Nephron (organoid): ENCODE data around the gene POLR3E.

ENCODE experiments used
- H3K27ac Mint-ChIP-seq, 3 experiments: 2 replicates each; pipeline ENCODE4 v1.8.0; 2020; ENCODE audit warnings: mixed read lengths in 3 of 3, mild to moderate bottlenecking in 2 of 3, moderate library complexity in 1 of 3
- H3K27me3 Mint-ChIP-seq: 2 replicates; pipeline ENCODE4 v1.8.0; 2021; ENCODE audit warnings: low read depth, mild to moderate bottlenecking, moderate library complexity, mixed read lengths
- H3K36me3 Mint-ChIP-seq: 2 replicates; pipeline ENCODE4 v1.8.0; 2020; ENCODE audit warnings: low read depth, mixed read lengths
- H3K4me1 Mint-ChIP-seq: 2 replicates; pipeline ENCODE4 v1.8.0; 2020; ENCODE audit warnings: mixed read lengths
- H3K4me3 Mint-ChIP-seq, 3 experiments: 2 replicates each; pipeline ENCODE4 v1.8.0; 2020; ENCODE audit warnings: mild to moderate bottlenecking in 3 of 3, mixed read lengths in 3 of 3, moderate library complexity in 2 of 3
- H3K9me3 Mint-ChIP-seq: 2 replicates; pipeline ENCODE4 v1.8.0; 2020; ENCODE audit warnings: mixed read lengths
- TF ChIP-seq, protein P1 (sequence below), 3 experiments: fragments of 200-600 bp; sonication (generic); IDR thresholded peaks; one replicate each; pipeline ENCODE4 v1.5.0; 2021; ENCODE audit warnings: antibody characterized with exemption in 3 of 3; ENCODE audit not compliant: unreplicated experiment in 3 of 3

POLR3E gene

DNA sequence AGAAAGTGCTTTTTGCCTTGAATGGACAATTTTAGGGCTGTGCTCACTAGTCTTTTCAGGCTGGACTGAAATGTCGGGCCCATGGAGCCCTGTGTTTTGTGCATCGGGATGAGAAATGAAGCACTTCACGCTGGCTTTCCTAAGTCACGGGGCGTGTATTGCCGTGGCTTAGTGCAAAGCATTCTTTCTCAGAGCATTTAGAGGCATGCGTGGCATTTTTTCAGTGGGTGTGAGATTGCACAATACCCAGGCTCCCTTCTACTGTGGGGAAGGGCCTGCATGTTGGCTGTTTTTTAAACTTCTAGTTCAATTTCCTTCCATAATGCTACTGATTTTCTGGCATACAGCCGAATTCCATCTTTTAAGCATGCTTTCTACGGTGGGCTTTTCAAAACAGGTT lies 12.6 kb upstream of the POLR3E start:
- Mint-ChIP-seq H3K27ac (peak overlapping the region in 1 of 3 experiments; percentile 75), H3K4me3 (no peak overlapping the region), H3K9me3 (no peaks in the 10 kb centered on the region), H3K4me1 (peaks cover 8% of the 10 kb centered on the region), H3K27me3 (no peaks in the 10 kb centered on the region), H3K36me3 (peaks cover 42% of the 10 kb centered on the region)
- TF ChIP-seq, protein P1, sequence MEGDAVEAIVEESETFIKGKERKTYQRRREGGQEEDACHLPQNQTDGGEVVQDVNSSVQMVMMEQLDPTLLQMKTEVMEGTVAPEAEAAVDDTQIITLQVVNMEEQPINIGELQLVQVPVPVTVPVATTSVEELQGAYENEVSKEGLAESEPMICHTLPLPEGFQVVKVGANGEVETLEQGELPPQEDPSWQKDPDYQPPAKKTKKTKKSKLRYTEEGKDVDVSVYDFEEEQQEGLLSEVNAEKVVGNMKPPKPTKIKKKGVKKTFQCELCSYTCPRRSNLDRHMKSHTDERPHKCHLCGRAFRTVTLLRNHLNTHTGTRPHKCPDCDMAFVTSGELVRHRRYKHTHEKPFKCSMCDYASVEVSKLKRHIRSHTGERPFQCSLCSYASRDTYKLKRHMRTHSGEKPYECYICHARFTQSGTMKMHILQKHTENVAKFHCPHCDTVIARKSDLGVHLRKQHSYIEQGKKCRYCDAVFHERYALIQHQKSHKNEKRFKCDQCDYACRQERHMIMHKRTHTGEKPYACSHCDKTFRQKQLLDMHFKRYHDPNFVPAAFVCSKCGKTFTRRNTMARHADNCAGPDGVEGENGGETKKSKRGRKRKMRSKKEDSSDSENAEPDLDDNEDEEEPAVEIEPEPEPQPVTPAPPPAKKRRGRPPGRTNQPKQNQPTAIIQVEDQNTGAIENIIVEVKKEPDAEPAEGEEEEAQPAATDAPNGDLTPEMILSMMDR (IDR thresholded peaks at IDR 0.05; ENCODE audit: unreplicated experiment in 3 of 3) = no peak

DNA sequence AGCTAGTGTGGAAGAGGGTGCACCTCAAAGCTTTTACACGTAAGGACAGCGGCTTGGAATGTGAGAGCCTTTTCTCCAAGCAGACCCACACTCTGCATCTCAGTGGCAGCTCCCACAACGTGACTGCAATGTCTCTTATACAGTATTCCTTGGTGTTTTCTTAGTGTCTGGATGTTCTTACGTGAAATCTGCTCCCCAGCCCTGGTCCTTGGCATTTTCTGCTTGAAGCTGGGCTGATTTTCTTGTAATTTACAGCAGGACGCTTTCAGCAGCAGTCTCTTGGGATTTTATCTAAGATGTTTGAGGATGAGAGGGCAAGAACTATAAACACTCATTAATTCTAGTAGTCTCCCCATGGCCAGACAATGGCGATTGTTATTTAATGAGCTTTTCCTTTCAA lies 12.1 kb upstream of the POLR3E start:
- no peaks in the 10 kb centered on the region for H3K27me3 Mint-ChIP-seq
- H3K4me1 Mint-ChIP-seq = peaks cover 8% of the 10 kb centered on the region
- H3K27ac Mint-ChIP-seq = peak overlapping the region in 1 of 3 experiments; percentile 75
- H3K9me3 Mint-ChIP-seq = no peaks in the 10 kb centered on the region
- no peak overlapping the region for H3K4me3 Mint-ChIP-seq
- peaks cover 39% of the 10 kb centered on the region for H3K36me3 Mint-ChIP-seq
- TF ChIP-seq, protein P1 (IDR thresholded peaks at IDR 0.05; ENCODE audit: unreplicated experiment in 3 of 3) = no peak

DNA sequence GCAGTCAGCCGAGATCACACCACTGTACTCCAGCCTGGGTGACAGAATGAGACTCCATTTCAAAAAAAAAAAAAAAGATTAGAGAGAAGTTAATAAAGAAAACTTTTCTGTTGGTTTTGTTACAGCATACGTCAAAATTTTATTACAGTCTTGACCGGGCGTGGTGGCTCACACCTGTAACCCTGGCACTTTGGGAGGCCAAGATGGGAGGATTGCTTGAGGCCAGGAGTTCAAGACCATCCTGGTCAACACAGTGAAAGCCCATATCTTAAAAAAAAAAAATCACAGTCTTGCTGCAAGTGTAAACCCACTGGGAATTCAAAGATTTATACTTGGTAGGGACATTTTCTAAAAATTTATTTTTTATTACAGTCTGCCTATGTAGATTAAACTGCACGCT lies 6.2 kb upstream of the POLR3E start:
- H3K27ac Mint-ChIP-seq = peak overlapping the region in 1 of 3 experiments; percentile 75
- H3K4me1 Mint-ChIP-seq = peaks cover 6% of the 10 kb centered on the region
- TF ChIP-seq, protein P1 (IDR thresholded peaks at IDR 0.05; ENCODE audit: unreplicated experiment in 3 of 3) = no peak
- no peak overlapping the region for H3K4me3 Mint-ChIP-seq
- peaks cover 4% of the 10 kb centered on the region for H3K27me3 Mint-ChIP-seq
- H3K36me3 Mint-ChIP-seq = no peaks in the 10 kb centered on the region
- H3K9me3 Mint-ChIP-seq = no peaks in the 10 kb centered on the region

DNA sequence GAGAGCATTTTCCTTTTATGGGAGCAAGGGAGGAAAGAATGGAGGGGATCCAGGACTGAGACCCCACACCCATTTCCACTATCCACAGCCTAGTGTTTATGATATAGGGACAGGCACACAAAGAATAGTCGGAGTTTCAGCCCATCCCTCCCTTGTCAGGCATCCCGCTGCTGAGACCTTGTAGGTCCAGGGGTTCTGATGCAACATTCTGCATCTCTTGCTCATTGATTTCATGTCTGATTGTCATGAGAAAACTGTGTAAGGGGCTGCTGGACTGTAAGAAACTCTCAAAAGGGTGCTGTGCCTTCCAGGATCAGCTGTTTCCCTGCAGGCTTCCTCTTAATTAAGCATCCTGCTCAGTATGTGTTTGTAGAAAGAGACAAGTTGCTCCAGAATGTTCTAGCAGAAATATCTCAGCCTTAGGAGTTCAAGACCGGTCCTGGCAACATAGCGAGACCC lies 5.3 kb upstream of the POLR3E start:
- Mint-ChIP-seq H3K4me1 (peaks cover 11% of the 10 kb centered on the region), H3K27me3 (peaks cover 6% of the 10 kb centered on the region), H3K36me3 (no peaks in the 10 kb centered on the region), H3K4me3 (no peak overlapping the region), H3K27ac (peak overlapping the region in 2 of 3 experiments; percentile 25 to 75), H3K9me3 (no peaks in the 10 kb centered on the region)
- TF ChIP-seq, protein P1 (IDR thresholded peaks at IDR 0.05; ENCODE audit: unreplicated experiment in 3 of 3) = no peak

DNA sequence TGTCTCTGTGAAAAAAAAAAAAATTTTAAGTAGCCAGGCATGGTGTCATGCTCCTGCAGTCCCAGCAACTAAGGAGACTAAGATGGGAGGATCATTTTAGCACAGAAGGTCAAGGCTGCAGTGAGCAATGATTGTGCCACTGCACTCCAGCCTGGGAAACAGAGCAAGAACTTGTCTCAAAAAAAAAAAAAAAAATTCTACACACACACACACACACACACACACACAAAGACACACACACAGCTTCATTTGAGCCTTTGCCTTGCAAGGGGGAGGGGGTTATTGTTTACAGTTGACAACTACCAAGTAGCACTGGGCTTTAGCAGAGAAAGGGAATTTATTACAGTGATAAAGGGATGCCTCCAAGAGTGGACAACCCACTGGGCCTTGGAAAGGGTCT lies 4.9 kb upstream of the POLR3E start:
- no peak overlapping the region for H3K4me3 Mint-ChIP-seq
- no peaks in the 10 kb centered on the region for H3K36me3 Mint-ChIP-seq
- TF ChIP-seq, protein P1 (IDR thresholded peaks at IDR 0.05; ENCODE audit: unreplicated experiment in 3 of 3) = no peak
- H3K27ac Mint-ChIP-seq = peak overlapping the region in 1 of 3 experiments; percentile 75
- peaks cover 11% of the 10 kb centered on the region for H3K4me1 Mint-ChIP-seq
- no peaks in the 10 kb centered on the region for H3K9me3 Mint-ChIP-seq
- H3K27me3 Mint-ChIP-seq = peaks cover 9% of the 10 kb centered on the region
